Measurements from ENCODE around the gene CTRB1.
"Not testable (repeated sequence)": the region's sequence is repeated elsewhere in the genome, so short reads cannot be mapped to it uniquely, and the experiment has no call there.

Gene CTRB1

DNA sequence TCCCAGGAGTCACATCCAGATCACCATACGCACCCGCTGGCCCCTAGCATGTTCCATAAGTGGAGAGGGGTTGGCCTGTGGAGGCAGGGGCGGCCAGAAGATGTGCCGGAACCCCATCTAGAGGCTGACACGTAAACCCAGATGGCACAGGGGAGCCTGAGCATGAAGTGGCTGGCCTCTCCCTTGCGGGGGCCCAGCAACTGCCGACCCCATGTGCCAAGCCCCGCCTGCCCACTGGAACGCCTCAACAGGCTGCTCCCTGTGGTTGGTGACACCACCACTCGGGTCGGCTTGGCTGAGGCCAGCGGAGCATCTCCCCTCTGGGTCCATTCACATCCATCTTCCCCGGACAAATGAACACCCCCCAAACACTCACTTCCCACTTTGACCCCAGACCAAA is 23.2 kb downstream of the CTRB1 start:
- no peak for DNase-seq (ENCODE audit: low spot score)

DNA sequence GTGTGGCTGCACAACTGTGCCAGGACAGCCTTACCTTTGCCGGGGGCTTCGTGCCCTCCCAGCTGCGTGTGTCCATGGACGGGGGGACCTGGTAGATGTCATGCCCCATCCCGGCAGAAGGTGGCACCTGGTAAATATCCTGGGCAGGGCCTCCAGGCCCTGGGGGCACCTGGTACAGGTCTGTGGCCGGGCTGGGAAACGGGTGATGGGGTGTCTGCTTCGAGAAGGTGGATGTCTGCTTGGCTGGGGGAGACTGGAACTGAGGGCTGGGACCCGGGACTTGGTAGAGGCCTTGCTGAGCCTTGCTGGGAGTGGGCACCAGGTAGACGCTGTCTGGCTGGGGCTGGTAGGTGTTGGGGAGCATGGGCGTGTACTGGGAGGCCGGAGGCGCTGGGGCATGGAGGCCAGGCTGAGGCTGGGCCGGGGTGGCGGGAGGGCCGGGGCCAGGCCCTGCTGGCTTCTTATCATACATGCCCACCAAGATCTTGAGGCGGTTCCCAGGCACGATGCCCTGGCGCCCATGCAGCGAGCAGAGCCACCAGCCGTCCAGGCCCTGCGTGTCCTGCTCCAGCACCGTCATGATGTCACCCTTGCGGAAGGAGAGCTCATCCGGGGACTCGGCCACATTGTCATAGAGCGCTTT is 23.8 kb downstream of the CTRB1 start:
- DNase-seq (ENCODE audit: low spot score) = not testable (repeated sequence)

DNA sequence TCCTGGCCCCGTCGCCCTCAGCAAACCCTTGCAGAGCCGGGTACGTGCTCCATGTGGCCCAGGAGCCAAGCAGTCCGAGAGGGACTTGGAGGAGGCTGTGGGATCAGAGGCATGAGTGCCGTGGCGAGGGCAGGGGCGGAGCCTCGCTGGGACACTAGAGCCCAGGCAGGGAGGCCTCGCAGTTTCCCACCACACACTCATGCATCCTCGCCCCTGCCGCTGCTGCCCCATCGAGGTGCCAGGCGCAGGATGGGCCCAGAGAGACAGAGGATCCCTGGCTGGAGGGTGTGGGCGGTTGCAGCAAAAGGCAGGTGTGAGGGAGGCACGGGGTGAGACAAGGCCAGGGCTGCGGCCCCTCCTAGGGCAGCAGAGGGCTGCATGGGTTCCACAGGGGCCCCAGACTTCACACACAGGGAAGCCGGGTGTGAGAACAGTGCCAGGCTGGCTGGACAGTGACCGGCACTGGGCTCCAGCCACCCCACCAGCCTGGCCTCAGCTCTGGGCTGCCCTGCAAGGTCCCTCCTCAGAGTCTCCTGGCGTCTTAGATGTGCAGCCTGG is 25.0 kb downstream of the CTRB1 start:
- DNase-seq (ENCODE audit: low spot score) = no peak

DNA sequence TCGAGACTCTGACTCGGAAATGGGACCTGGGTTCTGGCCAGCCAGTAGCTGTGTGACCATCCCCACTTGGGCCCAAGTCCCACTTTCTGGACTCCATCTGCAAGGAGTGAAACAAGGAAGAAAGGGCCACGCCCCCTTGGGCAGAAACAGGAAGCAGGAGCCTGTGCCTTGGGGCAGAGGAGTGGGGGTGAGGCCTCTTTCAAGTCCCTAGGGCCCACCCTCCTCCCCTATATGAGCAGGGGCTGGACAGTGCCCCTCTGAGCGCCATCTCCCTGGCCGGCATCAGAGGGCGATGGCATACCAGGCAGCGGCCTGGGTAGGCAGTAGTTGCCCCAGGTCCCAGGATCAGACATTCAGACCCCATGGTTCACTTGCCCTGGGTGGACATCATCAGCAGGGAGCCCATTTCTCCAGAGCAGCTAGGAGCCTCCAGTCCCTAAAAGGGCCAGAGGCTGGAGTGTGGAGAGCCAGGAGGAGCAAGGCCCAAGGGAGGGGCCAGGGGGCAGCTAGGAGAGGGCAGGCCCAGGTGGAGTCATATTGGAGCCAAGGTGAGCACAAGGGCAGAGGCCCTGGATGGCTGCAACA is 25.5 kb downstream of the CTRB1 start:
- DNase-seq (ENCODE audit: low spot score) = no peak

DNA sequence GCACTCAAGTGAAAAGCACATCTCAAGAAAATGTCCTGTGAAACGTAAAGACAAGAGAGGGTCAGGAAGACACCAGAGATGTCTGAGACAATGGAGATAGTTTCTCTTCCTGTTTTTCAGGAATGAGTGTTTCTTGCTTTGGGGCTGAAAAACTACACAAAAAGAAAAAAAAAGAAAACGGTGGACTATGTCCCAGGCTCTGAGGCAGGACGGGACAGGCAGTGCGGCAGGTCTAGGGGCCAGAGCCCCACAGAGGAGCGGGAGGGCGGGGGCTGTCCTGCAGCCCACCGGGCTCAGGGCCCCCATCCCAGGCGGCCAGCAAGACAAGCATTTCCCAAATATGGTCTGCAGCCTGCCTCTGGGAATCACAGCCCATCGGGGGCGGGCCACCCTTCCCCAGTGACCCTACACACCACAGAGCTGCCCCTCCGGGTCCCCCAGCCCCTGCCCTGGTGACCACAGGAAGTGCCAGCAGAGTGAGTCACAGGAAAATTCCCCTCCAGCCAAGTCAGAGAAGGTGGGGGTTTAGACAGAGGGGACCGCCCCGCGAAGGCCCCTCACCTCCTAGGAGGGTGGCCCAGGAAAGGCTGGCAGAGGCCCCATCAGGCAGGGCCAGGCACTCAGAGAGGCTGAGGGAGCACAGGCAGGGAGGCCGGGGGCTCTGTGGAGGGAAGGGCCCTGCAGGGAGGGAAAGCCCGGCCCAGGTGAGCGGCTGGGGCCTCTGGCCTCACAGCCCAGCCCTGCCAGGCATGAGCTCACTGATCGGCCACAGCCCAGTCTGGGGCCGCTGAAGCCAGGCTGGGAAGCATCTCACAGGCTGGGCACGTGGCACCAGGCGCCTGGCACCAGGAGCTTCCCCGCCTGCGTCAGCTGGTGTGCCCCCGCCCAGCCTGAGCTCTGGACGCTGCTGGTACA is 26.3 kb downstream of the CTRB1 start:
- peak; percentile 83 for DNase-seq (ENCODE audit: low spot score)

GRCh38 chr16:75246504-75247205 is 27.9 kb downstream of the CTRB1 start:
- no peak for DNase-seq (ENCODE audit: low spot score)

GRCh38 chr16:75247249-75247648 is 28.5 kb downstream of the CTRB1 start:
- no peak for DNase-seq (ENCODE audit: low spot score)

GRCh38 chr16:75248142-75248535 is 29.4 kb downstream of the CTRB1 start:
- DNase-seq (ENCODE audit: low spot score) = no peak

GRCh38 chr16:75248536-75249380 is 30.0 kb downstream of the CTRB1 start:
- no peak for DNase-seq (ENCODE audit: low spot score)

GRCh38 chr16:75249441-75249840 is 30.7 kb downstream of the CTRB1 start:
- DNase-seq (ENCODE audit: low spot score) = no peak

GRCh38 chr16:75250089-75250808 is 31.5 kb downstream of the CTRB1 start:
- peak; percentile 78 for DNase-seq (ENCODE audit: low spot score)

GRCh38 chr16:75250809-75251279 is 32.1 kb downstream of the CTRB1 start:
- DNase-seq (ENCODE audit: low spot score) = peak; percentile 99

DNA sequence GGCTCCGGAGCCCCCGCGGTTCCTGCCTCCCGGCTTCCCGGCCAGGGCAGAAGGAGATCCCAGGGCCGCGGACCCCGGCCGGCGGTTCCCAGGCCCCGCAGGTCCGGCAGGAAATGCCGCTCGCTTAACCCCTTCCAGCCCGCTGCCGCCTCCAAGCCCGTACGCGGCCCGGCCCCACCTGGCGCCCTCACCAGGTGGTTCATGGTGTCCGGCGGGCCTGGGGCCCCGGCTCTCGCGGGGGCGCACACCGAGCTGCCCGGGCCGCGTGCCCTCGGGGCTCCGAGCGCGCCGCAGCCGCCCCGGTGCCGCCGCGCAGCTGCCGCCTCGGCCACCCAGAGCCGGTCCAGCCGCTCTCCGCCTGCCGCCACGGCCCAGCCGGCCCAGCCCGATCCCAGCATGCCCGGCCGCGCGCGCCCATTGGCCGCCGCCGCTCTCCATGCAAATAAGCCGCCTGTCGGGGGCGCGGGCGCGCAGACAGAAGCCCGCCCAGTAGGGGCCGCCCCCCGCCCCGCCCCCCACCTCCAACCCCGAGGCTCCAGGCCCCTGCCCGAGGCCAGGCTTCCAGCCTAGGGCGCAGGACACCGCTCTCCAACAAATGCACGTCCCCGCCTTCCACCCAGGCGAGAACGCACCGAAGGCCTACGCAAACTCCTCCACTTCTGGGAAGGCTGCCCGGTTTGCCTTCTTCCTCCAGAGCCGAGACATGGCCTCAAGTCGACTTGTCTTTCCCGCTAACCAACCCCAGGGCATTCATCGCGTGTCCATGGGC is 32.7 kb downstream of the CTRB1 start, which contains the start of gene BCAR1:
TSS of gene BCAR1 (minus strand) at position 345 of the 769 bp plus-strand sequence. CDS start at position 203, 142 bp downstream.
- peak; percentile 98 for DNase-seq (ENCODE audit: low spot score)

GRCh38 chr16:75252049-75252864 is 33.5 kb downstream of the CTRB1 start:
- DNase-seq (ENCODE audit: low spot score) = no peak

GRCh38 chr16:75252946-75253911 is 34.4 kb downstream of the CTRB1 start:
- DNase-seq (ENCODE audit: low spot score) = no peak

DNA sequence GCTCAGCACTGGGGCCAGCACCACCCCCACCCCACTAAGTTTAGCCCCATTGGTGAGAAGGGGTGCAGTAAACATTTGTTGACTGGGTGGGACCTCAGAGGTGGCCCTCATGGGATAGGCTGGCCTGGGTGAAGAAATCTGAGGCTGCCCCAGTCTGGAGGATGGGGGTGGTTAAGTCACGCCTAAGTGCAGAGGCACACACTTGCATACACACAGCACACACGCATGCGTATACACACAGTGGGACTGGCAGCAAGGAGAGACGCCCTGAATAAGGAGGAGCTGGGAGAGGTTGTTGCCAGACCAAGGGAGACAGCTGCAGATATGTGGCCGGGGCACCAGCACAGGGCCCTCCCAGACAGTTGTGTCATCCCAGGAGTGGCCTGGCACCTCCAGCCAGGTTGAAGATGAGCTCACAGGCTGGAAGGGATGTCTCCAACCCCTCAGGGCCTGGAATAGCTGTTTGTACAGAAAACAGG is 35.6 kb downstream of the CTRB1 start:
- DNase-seq (ENCODE audit: low spot score) = peak; percentile 68

DNA sequence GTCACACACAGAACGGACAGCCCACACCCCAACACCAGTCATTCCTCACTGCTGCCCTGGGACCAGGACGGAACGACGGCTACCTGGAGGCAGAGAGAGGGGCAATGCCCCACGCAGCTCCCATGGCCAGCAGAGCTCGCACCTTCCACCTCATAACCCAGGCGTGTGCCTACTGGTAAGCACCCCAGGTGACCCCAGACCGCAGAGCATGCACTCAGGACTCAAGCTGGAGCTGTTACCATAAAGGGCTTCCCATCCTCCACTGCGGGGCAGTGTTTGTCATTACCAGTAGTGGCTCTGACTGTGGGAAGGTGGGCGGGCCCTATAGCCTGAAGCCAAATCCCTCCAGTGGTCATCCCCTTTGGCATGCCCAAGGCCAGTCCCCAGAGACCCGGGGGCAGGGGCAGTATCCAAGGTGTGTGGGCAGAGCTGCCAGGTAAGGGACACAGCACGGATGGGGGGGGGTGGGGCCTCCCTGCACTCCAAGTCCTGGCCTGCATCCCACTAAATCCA is 37.3 kb downstream of the CTRB1 start:
- no peak for DNase-seq (ENCODE audit: low spot score)
